Lower leg skin (tissue), 3 donors: ENCODE results near the gene SYT2.

Experiments
- CTCF ChIP-seq, 3 donors: fragments of 450-650 bp; IDR thresholded peaks; one replicate each; pipeline ENCODE4 v1.5.1; 2016; ENCODE audit warnings: antibody characterized with exemption in 3 of 3, mild to moderate bottlenecking in 3 of 3, moderate library complexity in 2 of 3
- POLR2A ChIP-seq, 2 donors: fragments of 450-650 bp; IDR thresholded peaks; one replicate each; pipeline ENCODE4 v1.6.1; 2016 to 2017; ENCODE audit warnings: antibody characterized with exemption in 2 of 2, mild to moderate bottlenecking in 1 of 2, moderate library complexity in 1 of 2

- TF ChIP-seq CTCF (IDR thresholded peaks at IDR 0.05) (no peak), POLR2A (IDR thresholded peaks at IDR 0.05) (no peak)
Measured at GRCh38 chr1:202703191-202703590, 7.1 kb downstream of the SYT2 start.
